HG03460 (cell line): ENCODE measurements around the gene IMMT.

Source experiments
- ATAC-seq: cut with Tn5 transposase; IDR thresholded peaks from one replicate; pipeline ENCODE4 v1.9.1; 2021; ENCODE audit not compliant: unreplicated experiment

Gene IMMT

GRCh38 chr2:86094229-86094628, 101.0 kb downstream of the IMMT start:
- no peak for ATAC-seq
